Measurements from ENCODE around the gene FAM131A. TPM values are rescaled to one million over a fixed set of nuclear protein-coding genes. Genes with fewer than 3 reads are reported as not detected.

FAM131A gene
- total RNA-seq, 2 experiments from 2014 or later: 4.0 to 5.5 TPM

DNA sequence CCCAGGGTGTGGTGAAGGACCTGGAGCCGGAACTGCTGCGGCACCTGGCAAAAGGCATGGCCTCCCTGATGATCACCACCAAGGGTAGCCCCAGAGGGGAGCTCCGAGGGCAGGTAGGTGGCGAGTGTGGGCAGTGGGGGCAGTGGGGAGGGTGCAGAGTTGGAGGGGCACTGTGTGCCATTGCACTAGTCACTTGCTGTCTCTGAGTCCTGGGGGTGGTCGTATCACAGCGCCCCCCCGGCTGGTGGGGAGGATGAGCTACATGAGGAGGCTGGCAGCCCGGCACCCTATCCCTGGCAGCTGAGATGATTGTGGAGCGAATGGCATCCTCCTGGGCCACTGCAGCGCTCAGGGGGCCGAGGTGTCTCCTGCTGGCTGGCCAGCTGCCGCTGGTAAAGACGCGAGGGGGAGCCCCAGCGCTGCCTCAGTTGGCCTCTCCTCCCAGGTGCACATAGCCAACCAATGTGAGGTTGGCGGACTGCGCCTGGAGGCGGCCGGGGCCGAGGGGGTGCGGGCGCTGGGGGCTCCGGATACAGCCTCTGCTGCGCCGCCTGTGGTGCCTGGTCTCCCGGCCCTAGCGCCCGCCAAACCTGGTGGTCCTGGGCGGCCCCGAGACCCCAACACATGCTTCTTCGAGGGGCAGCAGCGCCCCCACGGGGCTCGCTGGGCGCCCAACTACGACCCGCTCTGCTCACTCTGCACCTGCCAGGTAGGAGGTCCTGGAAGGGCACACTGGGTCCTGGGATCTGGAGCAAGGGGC lies 48.8 kb downstream of the FAM131A start:
- no peaks in the 10 kb centered on the region for H3K36me3 Mint-ChIP-seq (ENCODE audit: low read depth)
- H3K27ac Mint-ChIP-seq: no peak overlapping the region
- no peaks in the 10 kb centered on the region for H3K9me3 Mint-ChIP-seq
- ChIA-PET POLR2A (no interaction called here), CTCF (interaction anchor here (2.7 kb wide), 1 partner anchor 14 kb away, joined by 14 read pairs; no protein-coding TSS in a partner anchor)
- ATAC-seq (no peak), DNase-seq (no peak)
- TF ChIP-seq, protein P1, sequence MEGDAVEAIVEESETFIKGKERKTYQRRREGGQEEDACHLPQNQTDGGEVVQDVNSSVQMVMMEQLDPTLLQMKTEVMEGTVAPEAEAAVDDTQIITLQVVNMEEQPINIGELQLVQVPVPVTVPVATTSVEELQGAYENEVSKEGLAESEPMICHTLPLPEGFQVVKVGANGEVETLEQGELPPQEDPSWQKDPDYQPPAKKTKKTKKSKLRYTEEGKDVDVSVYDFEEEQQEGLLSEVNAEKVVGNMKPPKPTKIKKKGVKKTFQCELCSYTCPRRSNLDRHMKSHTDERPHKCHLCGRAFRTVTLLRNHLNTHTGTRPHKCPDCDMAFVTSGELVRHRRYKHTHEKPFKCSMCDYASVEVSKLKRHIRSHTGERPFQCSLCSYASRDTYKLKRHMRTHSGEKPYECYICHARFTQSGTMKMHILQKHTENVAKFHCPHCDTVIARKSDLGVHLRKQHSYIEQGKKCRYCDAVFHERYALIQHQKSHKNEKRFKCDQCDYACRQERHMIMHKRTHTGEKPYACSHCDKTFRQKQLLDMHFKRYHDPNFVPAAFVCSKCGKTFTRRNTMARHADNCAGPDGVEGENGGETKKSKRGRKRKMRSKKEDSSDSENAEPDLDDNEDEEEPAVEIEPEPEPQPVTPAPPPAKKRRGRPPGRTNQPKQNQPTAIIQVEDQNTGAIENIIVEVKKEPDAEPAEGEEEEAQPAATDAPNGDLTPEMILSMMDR (IDR thresholded peaks at IDR 0.05): no peak
- H3K4me1 Mint-ChIP-seq (ENCODE audit: low read depth): no peaks in the 10 kb centered on the region
- peaks cover 26% of the 10 kb centered on the region for H3K27me3 Mint-ChIP-seq
- no peak overlapping the region for H3K4me3 Mint-ChIP-seq
- intact Hi-C loops (cut with micrococcal nuclease): no loop called here

DNA sequence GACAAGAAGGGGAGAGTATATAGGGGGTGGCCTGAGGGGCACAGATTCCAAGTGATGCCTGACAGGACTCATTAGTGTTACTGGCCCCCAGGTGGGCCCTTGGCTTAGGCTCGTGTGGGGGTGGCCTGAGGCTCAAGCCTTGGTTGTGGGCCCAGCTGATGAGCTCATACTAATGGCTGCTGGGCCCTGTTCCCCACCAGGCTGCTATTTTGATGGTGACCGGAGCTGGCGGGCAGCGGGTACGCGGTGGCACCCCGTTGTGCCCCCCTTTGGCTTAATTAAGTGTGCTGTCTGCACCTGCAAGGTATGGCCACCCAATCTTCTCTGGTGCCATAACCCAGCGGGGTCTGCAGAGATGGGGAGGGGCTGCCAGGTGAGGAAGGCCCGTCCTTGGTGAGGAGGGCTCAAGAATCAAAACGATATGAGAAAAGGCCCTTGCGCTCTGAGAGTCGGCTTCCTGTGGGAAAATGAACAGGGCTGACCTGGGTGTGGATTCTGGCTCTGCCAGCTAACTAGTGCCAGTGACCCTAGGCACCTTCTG lies 49.8 kb downstream of the FAM131A start:
- no peak for DNase-seq
- Mint-ChIP-seq H3K9me3 (no peaks in the 10 kb centered on the region), H3K36me3 (ENCODE audit: low read depth) (no peaks in the 10 kb centered on the region), H3K4me1 (ENCODE audit: low read depth) (no peaks in the 10 kb centered on the region), H3K27me3 (peaks cover 16% of the 10 kb centered on the region), H3K27ac (no peak overlapping the region), H3K4me3 (no peak overlapping the region)
- ChIA-PET POLR2A (no interaction called here), CTCF (no interaction called here)
- intact Hi-C loops (cut with micrococcal nuclease): no loop called here
- TF ChIP-seq, protein P1 (IDR thresholded peaks at IDR 0.05): no peak
- ATAC-seq: no peak

DNA sequence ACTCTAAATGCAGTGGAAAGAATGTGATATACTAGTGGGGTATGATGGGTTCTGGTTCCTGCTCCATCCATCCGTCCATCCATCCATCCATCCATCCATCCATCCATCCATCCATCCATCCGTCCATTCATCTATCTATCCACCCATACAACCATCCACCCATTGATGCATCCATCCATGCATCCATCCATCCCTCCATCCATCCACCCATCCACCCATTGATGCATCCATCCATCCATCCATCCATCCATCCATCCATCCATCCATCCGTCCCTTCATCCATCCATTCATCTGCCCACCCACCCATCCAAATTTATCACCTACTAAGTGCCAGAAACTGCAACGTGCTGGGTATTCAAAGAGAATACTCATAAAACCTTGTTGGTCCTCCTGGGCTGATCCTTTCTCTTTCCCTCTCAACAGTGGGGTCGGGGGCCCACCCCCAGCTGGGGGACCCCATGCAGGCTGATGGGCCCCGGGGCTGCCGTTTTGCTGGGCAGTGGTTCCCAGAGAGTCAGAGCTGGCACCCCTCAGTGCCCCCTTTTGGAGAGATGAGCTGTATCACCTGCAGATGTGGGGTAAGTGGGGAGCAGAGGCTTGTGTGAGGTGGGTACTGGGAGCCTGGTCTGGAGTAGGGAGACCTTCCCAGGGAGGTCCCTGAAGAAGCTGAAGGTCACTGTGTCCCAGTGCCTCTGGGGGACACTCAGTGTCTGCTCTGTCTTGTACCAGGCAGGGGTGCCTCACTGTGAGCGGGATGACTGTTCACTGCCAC lies 51.0 kb downstream of the FAM131A start:
- Mint-ChIP-seq H3K4me3 (no peak overlapping the region), H3K27me3 (peaks cover 7% of the 10 kb centered on the region), H3K27ac (no peak overlapping the region), H3K36me3 (ENCODE audit: low read depth) (no peaks in the 10 kb centered on the region), H3K4me1 (ENCODE audit: low read depth) (no peaks in the 10 kb centered on the region), H3K9me3 (no peaks in the 10 kb centered on the region)
- DNase-seq: no peak
- ATAC-seq: no peak
- ChIA-PET POLR2A (no interaction called here), CTCF (interaction anchor here (0.7 kb wide), 1 partner anchor 17 kb away, joined by 4 read pairs; no protein-coding TSS in a partner anchor)
- intact Hi-C loops (cut with micrococcal nuclease): no loop called here
- TF ChIP-seq, protein P1 (IDR thresholded peaks at IDR 0.05): no peak

DNA sequence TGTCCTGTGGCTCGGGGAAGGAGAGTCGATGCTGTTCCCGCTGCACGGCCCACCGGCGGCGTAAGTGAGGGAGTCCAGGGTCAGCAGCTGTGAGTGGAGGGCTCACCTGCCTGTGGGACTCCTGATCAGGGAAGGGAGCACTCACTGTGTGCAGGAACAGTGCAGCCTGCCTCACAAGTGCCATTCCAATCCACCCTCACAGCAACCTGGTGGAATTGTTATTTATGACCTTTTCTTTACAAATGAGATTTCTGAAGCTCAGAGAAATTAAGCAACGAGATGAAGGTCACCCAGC lies 51.5 kb downstream of the FAM131A start:
- intact Hi-C loops (cut with micrococcal nuclease): no loop called here
- peaks cover 7% of the 10 kb centered on the region for H3K27me3 Mint-ChIP-seq
- ChIA-PET POLR2A (no interaction called here), CTCF (interaction anchor here (0.7 kb wide), 1 partner anchor 17 kb away, joined by 4 read pairs; no protein-coding TSS in a partner anchor)
- no peak for DNase-seq
- no peaks in the 10 kb centered on the region for H3K4me1 Mint-ChIP-seq (ENCODE audit: low read depth)
- H3K27ac Mint-ChIP-seq: no peak overlapping the region
- TF ChIP-seq, protein P1 (IDR thresholded peaks at IDR 0.05): no peak
- H3K4me3 Mint-ChIP-seq: no peak overlapping the region
- no peaks in the 10 kb centered on the region for H3K36me3 Mint-ChIP-seq (ENCODE audit: low read depth)
- no peak for ATAC-seq
- H3K9me3 Mint-ChIP-seq: no peaks in the 10 kb centered on the region

DNA sequence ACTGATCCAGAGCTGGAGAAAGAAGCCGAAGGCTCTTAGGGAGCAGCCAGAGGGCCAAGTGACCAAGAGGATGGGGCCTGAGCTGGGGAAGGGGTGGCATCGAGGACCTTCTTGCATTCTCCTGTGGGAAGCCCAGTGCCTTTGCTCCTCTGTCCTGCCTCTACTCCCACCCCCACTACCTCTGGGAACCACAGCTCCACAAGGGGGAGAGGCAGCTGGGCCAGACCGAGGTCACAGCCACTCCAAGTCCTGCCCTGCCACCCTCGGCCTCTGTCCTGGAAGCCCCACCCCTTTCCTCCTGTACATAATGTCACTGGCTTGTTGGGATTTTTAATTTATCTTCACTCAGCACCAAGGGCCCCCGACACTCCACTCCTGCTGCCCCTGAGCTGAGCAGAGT lies 52.0 kb downstream of the FAM131A start:
- H3K27ac Mint-ChIP-seq: no peak overlapping the region
- TF ChIP-seq, protein P1 (IDR thresholded peaks at IDR 0.05): no peak
- no peak for ATAC-seq
- POLR2A ChIA-PET: no interaction called here
- H3K27me3 Mint-ChIP-seq: peaks cover 3% of the 10 kb centered on the region
- H3K4me1 Mint-ChIP-seq (ENCODE audit: low read depth): no peaks in the 10 kb centered on the region
- CTCF ChIA-PET: interaction anchor here (0.7 to 1.7 kb wide), 3 partner anchors 17 to 123 kb away, joined by 3 to 6 read pairs (median 4); no protein-coding TSS in a partner anchor
- no peak for DNase-seq
- no peaks in the 10 kb centered on the region for H3K9me3 Mint-ChIP-seq
- intact Hi-C loops (cut with micrococcal nuclease): no loop called here
- H3K4me3 Mint-ChIP-seq: no peak overlapping the region
- no peaks in the 10 kb centered on the region for H3K36me3 Mint-ChIP-seq (ENCODE audit: low read depth)
